Measurements from ENCODE around the gene LRCH4. TPM values are rescaled to one million over a fixed set of nuclear protein-coding genes. Genes with fewer than 3 reads are reported as not detected.
A peak's percentile ranks its signal among the peaks of the same experiment; 100 is the strongest.

The LRCH4 gene
- total and polyA plus RNA-seq, 2 of the 13 experiments (the other 11 are each of a cell fraction or from before 2014, with no cell fraction given): 7.0 to 9.3 TPM

DNA sequence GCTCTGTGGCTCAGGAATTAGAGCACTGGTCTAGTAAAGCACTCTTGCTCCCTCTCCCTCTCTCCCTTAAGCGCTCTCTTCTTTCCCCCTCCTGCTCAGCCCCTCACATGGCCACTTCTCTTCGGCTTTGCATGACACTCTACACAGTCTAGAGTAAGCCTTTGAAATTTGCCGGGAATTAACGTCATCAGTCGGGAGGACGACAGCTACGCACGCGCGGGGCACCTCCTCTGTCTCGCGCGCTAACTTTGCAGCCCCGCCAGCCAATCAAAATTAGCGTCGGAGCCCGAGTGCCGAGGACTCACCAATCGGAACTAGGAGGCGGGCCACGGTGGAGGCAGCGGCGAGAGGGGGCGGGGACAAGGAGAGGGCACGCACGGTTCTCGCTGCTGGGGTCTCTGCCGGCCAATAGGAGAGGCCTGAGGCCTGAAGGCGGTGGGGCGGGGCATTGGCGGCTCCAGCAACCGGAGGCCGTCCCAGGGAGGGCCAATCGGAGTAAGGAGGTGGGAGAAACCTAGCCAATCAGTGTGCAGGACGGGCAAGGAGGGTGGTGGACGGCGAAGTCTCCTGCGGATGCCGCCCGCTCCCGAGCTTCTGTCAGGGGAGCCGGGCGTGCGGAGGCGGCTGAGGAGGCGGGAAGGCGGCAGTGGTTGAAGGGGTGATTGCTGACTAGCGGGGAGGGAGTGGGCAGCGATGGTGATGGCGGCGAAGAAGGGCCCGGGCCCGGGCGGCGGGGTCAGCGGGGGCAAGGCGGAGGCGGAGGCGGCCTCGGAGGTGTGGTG is 47.1 kb downstream of the LRCH4 start, which contains the start of gene AGFG2 (continued):
- TF ChIP-seq ZNF878 (CRISPR knock-in tag; IDR thresholded peaks at IDR 0.05) (peak; percentile 99), TAF15 (IDR thresholded peaks at IDR 0.05; ENCODE audit: low read depth, low read length, poor library complexity, severe bottlenecking) (peak; percentile 80), ZNF431 (CRISPR knock-in tag; IDR thresholded peaks at IDR 0.05; ENCODE audit: borderline replicate concordance, low read depth) (no peak; the same call in 1 of the 2 replicates), ATM (IDR thresholded peaks at IDR 0.05; ENCODE audit: borderline replicate concordance) (no peak), PHF8 (CRISPR knock-in tag; IDR thresholded peaks at IDR 0.05) (no peak), KLF11 (CRISPR knock-in tag; IDR thresholded peaks at IDR 0.05) (peak; percentile 48; the same call in 1 of the 2 replicates), ZNF335 (CRISPR knock-in tag; IDR thresholded peaks at IDR 0.05) (no peak), MIER3 (CRISPR knock-in tag; IDR thresholded peaks at IDR 0.05; ENCODE audit: borderline replicate concordance) (no peak), HES4 (CRISPR knock-in tag; IDR thresholded peaks at IDR 0.05; ENCODE audit: borderline replicate concordance) (peak; percentile 72; the same call in 1 of the 2 replicates), ESRRA (CRISPR knock-in tag; IDR thresholded peaks at IDR 0.05; ENCODE audit: low read depth) (no peak), WIZ (CRISPR knock-in tag; IDR thresholded peaks at IDR 0.05) (no peak), HNF4A (CRISPR knock-in tag; IDR thresholded peaks at IDR 0.05) (no peak), ZFP41 (CRISPR knock-in tag; IDR thresholded peaks at IDR 0.05; ENCODE audit: borderline replicate concordance) (0 out of 2 replicates have a peak, but pooled peaks have one; percentile 76), ARNT (IDR thresholded peaks at IDR 0.05) (no peak), SMAD9 (CRISPR knock-in tag; IDR thresholded peaks at IDR 0.05) (no peak), THAP11 (CRISPR knock-in tag; IDR thresholded peaks at IDR 0.05) (peak; percentile 67), ZNF781 (CRISPR knock-in tag; IDR thresholded peaks at IDR 0.05; ENCODE audit: borderline replicate concordance, not compliant biosample characterization) (no peak), FOSL1 (CRISPR knock-in tag; IDR thresholded peaks at IDR 0.05; ENCODE audit: borderline replicate concordance) (no peak), POLR2A (IDR thresholded peaks at IDR 0.05; ENCODE audit: insufficient read depth in 1 of 2, low read depth in 2 of 2, low read length in 2 of 2) (peak in 1 of 2 experiments; percentile 93; a peak in 3 of 4 replicates), SMARCC2 (IDR thresholded peaks at IDR 0.05) (no peak)
- TF ChIP-seq, protein P1, sequence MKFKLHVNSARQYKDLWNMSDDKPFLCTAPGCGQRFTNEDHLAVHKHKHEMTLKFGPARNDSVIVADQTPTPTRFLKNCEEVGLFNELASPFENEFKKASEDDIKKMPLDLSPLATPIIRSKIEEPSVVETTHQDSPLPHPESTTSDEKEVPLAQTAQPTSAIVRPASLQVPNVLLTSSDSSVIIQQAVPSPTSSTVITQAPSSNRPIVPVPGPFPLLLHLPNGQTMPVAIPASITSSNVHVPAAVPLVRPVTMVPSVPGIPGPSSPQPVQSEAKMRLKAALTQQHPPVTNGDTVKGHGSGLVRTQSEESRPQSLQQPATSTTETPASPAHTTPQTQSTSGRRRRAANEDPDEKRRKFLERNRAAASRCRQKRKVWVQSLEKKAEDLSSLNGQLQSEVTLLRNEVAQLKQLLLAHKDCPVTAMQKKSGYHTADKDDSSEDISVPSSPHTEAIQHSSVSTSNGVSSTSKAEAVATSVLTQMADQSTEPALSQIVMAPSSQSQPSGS (CRISPR knock-in tag; IDR thresholded peaks at IDR 0.05): peak; percentile 55; the same call in 1 of the 2 replicates
- TF ChIP-seq, protein P2, sequence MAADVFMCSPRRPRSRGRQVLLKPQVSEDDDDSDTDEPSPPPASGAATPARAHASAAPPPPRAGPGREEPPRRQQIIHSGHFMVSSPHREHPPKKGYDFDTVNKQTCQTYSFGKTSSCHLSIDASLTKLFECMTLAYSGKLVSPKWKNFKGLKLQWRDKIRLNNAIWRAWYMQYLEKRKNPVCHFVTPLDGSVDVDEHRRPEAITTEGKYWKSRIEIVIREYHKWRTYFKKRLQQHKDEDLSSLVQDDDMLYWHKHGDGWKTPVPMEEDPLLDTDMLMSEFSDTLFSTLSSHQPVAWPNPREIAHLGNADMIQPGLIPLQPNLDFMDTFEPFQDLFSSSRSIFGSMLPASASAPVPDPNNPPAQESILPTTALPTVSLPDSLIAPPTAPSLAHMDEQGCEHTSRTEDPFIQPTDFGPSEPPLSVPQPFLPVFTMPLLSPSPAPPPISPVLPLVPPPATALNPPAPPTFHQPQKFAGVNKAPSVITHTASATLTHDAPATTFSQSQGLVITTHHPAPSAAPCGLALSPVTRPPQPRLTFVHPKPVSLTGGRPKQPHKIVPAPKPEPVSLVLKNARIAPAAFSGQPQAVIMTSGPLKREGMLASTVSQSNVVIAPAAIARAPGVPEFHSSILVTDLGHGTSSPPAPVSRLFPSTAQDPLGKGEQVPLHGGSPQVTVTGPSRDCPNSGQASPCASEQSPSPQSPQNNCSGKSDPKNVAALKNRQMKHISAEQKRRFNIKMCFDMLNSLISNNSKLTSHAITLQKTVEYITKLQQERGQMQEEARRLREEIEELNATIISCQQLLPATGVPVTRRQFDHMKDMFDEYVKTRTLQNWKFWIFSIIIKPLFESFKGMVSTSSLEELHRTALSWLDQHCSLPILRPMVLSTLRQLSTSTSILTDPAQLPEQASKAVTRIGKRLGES (CRISPR knock-in tag; IDR thresholded peaks at IDR 0.05; ENCODE audit: borderline replicate concordance): no peak
- TF ChIP-seq, protein P3, sequence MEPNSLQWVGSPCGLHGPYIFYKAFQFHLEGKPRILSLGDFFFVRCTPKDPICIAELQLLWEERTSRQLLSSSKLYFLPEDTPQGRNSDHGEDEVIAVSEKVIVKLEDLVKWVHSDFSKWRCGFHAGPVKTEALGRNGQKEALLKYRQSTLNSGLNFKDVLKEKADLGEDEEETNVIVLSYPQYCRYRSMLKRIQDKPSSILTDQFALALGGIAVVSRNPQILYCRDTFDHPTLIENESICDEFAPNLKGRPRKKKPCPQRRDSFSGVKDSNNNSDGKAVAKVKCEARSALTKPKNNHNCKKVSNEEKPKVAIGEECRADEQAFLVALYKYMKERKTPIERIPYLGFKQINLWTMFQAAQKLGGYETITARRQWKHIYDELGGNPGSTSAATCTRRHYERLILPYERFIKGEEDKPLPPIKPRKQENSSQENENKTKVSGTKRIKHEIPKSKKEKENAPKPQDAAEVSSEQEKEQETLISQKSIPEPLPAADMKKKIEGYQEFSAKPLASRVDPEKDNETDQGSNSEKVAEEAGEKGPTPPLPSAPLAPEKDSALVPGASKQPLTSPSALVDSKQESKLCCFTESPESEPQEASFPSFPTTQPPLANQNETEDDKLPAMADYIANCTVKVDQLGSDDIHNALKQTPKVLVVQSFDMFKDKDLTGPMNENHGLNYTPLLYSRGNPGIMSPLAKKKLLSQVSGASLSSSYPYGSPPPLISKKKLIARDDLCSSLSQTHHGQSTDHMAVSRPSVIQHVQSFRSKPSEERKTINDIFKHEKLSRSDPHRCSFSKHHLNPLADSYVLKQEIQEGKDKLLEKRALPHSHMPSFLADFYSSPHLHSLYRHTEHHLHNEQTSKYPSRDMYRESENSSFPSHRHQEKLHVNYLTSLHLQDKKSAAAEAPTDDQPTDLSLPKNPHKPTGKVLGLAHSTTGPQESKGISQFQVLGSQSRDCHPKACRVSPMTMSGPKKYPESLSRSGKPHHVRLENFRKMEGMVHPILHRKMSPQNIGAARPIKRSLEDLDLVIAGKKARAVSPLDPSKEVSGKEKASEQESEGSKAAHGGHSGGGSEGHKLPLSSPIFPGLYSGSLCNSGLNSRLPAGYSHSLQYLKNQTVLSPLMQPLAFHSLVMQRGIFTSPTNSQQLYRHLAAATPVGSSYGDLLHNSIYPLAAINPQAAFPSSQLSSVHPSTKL (CRISPR knock-in tag; IDR thresholded peaks at IDR 0.05): peak; percentile 11; the same call in 1 of the 2 replicates

Measured in HepG2 (cell line).